GM19351 (cell line): ENCODE measurements around the gene MTERF4.

ENCODE experiments used
- ATAC-seq: cut with Tn5 transposase; IDR thresholded peaks from one replicate; pipeline ENCODE4 v1.9.1; 2021; ENCODE audit warnings: mild to moderate bottlenecking, moderate library complexity; ENCODE audit not compliant: unreplicated experiment

Gene MTERF4

DNA sequence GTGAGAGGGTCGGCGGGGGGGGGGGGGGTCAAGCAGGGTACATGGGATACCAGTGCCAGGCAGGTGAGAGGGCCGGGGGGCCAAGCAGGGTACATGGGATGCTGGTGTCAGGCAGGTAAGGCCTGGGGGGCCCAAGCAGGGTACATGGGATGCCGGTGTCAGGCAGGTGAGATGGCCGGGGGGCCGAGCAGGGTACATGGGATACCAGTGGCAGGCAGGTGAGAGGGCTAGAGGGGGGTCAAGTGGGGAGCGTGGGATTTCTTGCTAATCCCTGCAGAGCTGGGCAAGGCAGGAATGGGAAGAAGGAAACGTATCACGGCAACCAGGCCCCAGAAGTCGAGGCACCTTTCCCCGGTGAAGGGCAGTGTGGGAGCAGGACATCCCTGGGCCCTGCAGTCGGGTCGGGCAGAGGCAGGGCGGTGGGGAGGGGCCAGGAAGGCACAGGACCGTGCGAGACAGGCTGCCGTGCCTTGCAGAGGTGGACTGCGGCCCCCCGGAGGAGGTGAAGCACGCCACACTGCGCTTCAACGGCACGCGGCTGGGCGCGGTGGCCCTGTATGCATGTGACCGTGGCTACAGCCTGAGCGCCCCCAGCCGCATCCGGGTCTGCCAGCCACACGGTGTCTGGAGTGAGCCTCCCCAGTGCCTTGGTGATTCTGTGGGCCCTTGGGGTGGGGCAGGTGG lies 49.3 kb downstream of the MTERF4 start:
- no peak for ATAC-seq

GRCh38 chr2:241051578-241052487 lies 50.3 kb downstream of the MTERF4 start:
- no peak for ATAC-seq

- ATAC-seq = no peak
These were observed 51.2 kb downstream of the MTERF4 start for GRCh38 chr2:241050624-241051577.

DNA sequence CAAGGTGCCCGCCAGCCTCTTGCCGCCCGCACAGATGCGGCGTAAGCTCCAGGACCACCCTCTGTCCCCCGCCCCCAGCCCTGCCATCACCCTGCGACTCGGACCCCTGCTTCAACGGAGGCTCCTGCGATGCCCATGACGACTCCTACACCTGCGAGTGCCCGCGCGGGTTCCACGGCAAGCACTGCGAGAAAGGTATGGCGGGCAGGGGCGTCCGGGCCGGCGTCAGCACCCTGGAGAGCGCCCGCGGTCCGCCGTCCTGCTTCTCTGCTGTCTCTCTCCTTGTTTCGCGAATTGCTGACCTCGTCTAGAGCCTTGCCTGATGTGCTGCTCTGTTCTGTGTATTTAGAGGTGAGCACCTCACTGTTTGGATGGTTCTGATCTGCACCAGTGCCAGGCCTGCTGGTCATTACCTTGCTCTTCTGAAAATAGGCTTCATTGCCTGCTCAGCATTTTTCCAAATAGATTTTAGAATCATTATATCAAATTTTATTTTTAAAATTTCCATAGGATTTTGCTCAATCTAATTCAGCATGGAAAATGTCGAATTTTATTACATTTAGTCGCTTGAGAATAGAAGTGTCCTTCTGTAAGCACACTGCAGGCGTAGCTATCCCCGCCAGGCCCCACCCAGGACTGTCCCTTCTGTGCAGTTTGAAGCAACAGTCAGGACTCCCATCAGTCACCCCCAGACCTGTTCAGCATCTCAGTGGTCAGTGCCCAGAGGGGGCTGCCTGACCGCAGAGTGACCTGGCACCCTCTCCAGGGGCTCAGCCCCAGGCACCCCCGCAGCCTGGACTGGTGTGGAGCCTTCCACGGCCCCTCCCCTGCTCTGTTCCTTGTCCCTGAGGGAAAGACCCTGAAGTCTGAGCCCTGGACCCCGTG lies 52.1 kb downstream of the MTERF4 start:
- ATAC-seq = no peak

DNA sequence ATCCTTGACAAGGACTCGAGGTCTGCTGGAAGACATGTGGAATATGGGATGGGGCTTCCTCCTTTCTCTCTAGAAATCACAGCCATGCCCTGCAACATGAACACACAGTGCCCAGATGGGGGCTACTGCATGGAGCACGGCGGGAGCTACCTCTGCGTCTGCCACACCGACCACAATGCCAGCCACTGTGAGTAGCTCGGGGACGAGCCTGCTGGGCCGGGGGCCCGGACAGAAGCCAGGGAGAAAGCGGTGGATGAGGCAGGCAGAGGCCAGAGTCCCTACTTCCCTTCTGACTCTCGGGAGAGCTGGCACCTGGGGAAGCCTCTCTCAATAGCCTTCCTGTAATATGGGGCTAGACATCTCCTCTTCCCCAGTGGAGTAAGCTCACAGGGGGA lies 53.1 kb downstream of the MTERF4 start:
- ATAC-seq = no peak

- no peak for ATAC-seq
These were observed 53.7 kb downstream of the MTERF4 start for GRCh38 chr2:241048149-241048948.

GRCh38 chr2:241047253-241048010 lies 54.7 kb downstream of the MTERF4 start:
- ATAC-seq = no peak
